Measurements from ENCODE around the gene IRF9.

GRCh38 chr14:24212924-24213865 is 52.1 kb downstream of the IRF9 start, which contains the start of gene CHMP4A:
- TF ChIP-seq CTCF (IDR thresholded peaks at IDR 0.05 in 8 of 11, conservative IDR thresholded peaks at IDR 0.05 in 3 of 11) (peak in 5 of 11 experiments; percentile 31 to 44 (median 40)), POLR2A (IDR thresholded peaks at IDR 0.05) (peak; percentile 57 to 88 (median 83))

Measured in spleen (tissue), 7 donors.